GM18873 (cell line): Measurements from ENCODE around the gene AZU1.
"Not testable (repeated sequence)": the region's sequence is repeated elsewhere in the genome, so short reads cannot be mapped to it uniquely, and the experiment has no call there.

ENCODE experiments used
- ATAC-seq: cut with Tn5 transposase; IDR thresholded peaks from one replicate; pipeline ENCODE4 v1.9.1; 2021; ENCODE audit warnings: mild to moderate bottlenecking, moderate library complexity, moderate number of reproducible peaks; ENCODE audit not compliant: unreplicated experiment, low FRiP score

AZU1 gene

DNA sequence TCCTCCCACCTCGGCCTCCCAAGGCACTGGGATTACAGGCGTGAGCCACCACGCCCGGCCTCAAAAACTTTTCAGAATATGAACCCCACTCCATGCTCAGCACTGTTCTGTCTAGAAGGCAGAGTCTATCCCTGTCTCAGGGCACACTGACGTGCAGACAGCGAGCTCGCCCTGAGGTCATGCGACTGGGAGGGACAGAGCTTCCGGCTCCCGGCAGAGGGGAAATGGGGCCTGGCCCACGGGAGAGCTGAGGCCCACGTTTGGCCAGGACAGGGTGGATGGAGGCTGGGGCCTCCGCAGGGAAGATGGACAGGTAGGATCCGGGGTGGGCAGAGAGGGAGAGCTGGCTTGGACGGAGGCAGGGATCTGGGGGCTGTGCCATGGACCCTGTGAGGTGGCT is 2.8 kb upstream of the AZU1 start:
- ATAC-seq: no peak

DNA sequence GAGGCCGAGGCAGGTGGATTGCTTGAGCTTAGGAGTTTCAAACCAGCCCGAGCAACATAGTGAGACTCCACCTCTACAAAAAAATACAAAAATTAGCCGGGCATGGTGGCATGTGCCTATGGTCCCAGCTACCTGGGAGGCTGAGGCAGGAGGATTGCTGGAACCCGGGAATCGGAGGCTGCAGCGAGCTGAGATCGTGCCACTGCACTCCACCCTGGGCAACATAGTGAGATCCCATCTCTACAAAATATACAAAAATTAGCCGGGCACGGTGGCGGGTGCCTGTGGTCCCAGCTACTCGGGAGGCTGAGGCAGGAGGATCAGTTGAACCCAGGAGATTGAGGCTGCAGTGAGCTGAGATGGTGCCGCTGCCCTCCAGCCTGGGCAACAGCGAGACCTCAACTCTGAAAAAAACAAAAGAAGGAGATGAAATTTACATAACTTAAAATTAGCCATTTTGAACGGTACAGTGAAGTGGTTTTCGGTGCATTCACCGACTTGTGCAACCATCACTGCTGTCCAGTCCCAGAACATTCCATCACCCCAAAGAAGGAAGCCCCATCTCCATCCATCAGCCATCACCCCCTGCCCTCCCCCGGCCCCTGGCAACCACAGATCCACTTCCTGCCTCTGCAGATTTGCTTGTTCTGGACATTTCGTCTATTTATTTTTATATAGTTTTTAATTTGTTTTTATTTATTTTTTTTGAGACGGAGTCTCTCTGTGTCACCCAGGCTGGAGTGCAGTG is 1.6 kb upstream of the AZU1 start:
- ATAC-seq: no peak

DNA sequence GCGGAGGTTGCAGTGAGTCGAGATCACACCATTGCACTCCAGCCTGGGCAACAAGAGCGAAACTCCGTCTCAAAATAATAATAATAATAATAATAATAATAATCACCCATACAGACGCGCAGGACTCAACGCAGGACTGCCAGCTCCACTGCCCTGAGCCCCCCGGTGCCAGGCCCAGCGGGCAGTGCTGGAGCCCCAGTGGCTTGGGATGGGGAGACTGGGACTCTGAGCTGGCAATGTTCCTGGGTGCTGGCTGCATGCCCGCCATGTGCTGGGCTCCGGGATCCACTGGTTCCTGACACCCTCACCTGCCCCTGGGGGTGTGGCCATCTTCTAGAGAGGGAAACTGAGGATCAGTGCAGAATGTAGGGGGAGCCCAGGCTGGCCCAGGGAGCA is 325 bp upstream of the AZU1 start:
- ATAC-seq: no peak

DNA sequence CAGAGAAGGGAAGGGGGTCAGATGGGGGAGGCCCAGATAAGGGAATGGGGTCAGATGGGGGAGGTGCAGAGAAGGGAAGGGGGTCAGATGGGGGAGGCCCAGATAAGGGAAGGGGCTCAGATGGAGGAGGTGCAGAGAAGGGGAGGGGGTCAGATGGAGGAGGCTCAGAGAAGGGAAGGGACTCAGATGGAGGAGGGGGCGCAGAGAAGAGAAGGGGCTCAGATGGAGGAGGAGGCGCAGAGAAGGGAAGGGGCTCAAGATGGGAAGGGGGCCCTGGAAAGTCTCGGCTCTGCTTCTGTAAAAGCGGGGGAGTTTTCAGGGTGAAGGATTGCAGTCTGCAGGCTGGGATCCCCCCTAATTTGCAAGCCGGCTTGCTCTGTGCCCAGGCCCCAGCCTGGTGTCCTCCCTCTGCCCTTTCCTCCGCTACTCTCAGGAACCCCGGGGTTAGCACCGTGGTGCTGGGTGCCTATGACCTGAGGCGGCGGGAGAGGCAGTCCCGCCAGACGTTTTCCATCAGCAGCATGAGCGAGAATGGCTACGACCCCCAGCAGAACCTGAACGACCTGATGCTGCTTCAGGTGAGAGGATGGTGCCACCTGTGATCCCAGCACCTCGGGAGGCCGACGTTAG is 1.6 kb downstream of the AZU1 start:
- ATAC-seq: no peak

DNA sequence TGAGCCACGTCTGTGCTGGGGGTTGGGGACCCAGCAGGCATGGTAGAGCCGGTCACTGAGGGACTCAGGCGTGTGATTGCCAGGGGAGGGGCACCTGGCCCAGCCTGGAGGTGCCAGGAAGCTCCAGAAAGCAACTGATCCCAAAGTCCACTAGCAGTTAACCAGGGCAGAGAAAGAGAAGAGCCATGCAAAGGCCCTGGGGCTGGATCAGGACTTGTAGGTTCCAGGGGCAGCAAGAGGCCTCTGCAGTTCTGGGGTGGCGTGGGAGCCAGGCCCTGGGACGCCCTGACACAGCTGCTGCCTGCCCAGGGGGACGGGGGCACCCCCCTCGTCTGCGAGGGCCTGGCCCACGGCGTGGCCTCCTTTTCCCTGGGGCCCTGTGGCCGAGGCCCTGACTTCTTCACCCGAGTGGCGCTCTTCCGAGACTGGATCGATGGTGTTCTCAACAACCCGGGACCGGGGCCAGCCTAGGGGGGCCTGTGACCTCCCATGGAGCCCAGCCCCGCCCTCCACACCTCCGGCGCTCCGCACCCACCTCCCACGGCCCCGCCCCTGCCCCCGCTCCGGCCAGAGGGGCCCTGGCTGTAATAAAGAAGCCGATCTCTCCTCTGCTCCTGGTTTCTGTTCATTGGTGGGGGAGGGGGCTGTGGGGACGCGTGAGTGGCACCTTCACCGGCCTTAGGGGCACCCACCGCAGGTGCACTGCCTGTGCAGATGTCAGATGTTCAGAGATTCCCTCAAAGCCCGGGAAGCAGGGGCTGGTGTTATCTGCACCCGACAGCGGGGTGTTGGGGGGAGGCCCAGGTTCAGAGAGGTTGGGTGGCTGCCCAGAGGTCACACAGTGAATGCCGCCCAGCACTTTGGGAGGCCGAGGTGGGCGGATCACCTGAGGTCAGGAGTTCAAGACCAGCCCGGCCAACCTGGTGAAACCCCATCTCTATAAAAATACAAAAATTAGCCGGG is 4.1 kb downstream of the AZU1 start:
- no peak for ATAC-seq

DNA sequence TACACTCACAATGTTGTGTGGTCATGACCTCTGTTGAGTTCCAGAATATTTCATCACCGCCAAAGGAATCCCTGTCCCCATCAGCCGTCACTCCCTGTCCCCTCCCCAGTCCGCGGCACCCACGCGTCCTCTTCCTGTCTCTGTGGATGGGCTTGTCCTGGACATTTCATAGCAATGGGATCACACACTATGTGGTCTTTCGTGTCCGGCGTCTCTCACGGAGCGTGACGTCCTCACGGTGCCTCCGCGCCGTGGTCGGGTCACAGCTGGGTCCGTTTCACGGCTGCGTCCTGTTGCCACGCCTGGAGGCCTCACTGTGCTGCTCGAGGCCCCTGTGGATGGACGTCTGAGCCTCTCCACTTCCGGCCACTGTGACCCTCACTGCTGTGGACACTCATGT is 6.6 kb downstream of the AZU1 start:
- no peak for ATAC-seq

DNA sequence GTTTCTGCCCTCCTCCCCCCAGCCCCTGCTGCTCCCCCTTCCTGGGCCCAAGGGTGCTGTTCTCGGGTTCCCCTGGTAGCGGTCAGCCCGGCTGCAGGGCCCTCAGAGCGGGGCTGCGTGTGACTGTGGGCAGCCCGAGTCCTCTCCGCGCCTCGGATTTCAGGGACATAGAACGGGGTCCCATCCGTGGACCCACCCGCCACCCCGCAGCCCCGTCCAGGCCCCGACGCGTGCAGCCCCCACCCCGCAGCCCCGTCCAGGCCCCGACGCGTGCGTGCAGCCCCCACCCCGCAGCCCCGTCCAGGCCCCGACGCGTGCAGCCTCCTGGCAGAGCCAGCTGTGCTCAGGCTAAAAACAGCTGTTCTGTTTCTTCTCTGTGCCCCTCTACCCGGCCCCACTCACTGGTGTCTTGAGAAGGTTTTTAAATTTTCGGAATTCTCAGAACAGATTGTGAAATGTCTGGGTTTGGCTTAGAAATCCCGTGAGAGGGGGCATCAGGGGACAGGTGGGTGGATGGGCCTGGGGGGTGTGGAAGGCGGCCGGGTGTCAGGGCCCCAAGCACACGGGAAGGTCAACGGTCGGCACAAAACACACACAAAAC is 7.7 kb downstream of the AZU1 start:
- ATAC-seq: no peak

DNA sequence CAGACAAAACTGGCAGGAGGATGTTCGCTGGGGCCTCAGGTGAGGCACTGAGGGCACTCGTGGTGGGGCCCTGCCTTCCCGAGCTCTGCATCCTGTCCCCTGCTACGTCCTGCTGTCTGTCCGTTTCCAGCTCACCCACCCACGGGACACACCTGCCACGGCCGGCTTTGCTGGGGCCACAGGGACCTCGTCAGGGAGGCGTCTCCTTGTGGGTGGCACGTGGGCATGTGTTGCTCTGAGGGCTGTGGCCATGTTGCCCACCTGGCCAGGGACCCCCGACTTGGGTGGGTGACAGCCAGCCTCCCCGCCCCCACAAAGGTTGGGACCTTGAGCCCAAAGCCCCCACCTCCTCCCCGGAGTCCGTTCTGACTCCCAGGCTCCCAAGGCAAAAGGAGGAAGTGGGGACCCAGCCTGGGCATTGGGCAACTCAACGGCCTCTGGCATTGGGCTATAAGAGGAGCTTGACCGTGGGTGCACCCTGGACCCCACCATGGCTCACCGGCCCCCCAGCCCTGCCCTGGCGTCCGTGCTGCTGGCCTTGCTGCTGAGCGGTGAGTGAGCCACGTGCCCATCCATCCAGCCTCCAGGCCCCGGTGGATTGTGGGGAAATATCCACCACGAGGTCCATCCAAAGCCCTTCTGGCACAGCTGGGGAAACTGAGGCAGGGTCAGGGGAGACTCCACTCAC is 13.0 kb downstream of the AZU1 start, which contains the start of gene PRTN3:
TSS of gene PRTN3 (plus strand) at position 481 of the 688 bp plus-strand sequence. CDS start at position 491, 10 bp downstream.
- no peak for ATAC-seq

DNA sequence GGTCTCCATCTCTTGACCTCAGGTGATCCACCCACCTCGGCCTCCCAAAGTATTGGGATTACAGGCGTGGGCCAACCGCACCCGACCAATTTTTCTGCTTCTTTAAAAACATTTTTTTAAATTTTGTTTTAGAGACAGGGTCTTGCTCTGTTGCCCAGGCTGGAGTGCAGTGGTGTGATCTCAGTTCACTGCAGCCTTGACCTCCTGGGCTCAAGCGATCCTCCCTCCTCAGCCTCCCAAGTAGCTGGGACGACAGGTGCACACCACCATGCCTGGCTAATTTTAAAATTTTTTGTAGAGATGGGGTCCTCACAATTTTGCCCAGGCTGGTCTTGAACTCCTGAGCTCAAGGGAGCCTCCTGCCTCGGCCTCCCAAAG is 15.2 kb downstream of the AZU1 start:
- not testable (repeated sequence) for ATAC-seq

DNA sequence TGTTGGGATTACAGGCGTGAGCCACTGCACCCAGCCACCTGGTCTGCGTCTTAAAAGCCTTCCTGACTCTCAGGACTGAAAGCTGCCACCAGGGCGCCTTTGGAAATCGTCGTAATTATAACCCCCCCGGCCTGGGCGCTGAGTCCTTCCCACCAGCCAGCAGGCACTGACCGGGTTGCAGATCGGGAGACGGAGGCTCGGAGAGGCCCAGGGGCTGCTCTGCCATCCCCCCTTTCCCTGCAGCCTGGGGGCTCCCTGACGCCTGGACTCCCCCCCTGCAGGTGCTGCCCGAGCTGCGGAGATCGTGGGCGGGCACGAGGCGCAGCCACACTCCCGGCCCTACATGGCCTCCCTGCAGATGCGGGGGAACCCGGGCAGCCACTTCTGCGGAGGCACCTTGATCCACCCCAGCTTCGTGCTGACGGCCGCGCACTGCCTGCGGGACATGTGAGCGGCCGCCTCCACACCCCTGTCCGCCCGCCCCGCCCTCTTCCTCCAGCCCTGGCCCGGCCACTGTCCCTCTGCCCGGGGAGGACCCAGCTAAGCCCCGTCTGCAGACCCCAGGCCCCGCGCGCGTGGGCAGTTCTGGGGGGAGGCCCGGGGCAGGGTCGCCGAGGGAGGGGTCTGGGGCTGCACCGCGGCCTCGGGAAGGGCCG is 15.7 kb downstream of the AZU1 start:
- no peak for ATAC-seq

DNA sequence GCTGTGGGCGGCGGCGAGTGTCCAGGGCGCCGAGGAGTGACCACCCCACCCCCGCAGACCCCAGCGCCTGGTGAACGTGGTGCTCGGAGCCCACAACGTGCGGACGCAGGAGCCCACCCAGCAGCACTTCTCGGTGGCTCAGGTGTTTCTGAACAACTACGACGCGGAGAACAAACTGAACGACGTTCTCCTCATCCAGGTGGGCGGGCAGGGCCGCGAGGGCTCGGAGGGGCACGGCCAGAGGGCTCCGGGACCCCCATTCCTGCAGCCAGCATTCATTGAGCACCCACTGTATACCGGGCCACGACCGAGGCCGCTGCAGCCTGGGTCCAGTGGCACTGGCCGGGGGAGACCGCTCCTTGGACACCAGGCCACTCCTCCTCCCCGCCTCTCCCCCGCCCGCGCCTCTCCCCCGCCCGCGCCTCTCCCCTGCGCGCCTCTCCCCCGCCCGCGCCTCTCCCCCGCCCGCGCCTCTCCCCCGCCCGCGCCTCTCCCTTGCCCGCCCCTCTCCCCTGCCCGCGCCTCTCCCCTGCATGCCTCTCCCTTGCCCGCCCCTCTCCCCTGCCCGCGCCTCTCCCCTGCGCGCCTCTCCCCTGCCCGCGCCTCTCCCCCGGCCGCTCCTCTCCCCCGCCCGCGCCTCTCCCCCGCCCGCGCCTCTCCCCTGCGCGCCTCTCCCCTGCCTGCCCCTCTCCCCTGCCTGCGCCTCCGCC is 16.4 kb downstream of the AZU1 start:
- ATAC-seq: no peak

DNA sequence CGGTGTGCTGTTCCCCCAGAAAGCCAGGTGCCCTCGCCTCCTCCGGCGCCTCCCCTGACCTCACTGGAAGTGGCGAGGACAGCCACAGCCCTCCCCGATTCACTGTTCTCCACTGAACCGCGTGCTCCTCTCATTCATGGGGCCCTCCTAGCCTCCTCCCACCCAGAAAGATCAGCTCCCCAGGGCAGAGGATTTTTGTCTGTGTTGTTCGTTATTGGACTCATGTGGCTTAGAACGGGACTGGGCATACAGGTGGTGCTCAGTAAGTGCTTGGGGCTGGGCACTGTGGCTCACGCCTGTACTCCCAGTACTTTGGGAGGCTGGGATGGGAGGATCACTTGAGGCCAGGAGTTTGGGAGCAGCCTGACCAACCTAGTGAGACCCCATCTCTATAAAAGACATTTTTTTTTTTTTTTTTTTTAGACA is 16.9 kb downstream of the AZU1 start:
- ATAC-seq: no peak

DNA sequence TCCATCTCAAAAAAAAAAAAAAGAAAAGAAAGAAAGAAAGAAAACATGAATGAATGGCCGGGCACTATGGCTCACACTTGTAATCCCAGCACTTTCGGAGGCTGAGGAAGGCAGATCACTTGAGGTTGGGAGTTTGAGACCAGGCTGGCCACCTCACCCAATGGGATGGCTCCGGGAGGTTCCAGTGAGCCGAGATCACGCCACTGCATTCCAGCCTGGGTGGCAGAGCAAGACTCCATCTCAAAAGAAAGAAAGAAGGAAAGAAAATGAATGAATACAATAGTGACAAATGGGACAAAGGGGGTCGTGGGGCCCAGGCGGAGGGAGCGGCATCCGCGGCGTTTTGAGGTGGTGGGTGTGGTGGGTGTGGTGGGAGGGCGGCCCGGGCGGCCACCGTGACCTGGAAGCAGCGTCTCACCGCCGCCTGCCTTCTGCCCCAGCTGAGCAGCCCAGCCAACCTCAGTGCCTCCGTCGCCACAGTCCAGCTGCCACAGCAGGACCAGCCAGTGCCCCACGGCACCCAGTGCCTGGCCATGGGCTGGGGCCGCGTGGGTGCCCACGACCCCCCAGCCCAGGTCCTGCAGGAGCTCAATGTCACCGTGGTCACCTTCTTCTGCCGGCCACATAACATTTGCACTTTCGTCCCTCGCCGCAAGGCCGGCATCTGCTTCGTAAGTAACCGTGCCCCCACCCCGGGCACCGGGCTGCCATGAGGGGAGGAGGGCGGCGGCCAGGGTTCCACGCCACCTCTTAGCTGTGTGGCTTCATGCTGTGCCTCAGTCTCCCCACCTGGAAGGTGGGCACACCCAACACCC is 18.3 kb downstream of the AZU1 start:
- ATAC-seq: no peak

DNA sequence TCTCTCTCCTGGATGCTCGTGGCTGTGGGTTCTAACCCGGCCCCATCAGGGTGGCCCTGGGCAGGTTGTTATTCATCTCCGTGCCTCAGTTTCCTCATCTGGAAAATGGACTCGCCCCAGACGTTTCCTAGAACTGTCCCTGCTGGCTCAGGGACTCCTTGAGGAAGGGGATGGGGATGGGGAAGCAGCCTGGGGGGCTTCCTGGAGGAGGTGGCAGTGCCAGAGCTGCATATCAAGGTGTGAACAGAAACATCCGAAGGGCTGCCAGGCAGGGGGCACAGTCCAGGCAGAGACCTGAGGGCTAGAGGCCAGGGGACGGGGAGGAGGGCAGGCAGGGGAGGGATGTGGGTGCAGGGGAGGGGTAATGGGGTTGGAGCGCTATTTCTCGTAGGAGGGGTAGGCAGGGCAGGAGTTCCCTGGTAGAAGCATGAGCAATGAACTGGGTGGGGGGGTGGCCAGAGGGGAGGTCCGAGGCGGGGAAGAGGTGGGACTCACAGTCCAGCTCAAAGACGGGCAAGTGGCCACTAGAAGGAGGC is 20.8 kb downstream of the AZU1 start:
- no peak for ATAC-seq

DNA sequence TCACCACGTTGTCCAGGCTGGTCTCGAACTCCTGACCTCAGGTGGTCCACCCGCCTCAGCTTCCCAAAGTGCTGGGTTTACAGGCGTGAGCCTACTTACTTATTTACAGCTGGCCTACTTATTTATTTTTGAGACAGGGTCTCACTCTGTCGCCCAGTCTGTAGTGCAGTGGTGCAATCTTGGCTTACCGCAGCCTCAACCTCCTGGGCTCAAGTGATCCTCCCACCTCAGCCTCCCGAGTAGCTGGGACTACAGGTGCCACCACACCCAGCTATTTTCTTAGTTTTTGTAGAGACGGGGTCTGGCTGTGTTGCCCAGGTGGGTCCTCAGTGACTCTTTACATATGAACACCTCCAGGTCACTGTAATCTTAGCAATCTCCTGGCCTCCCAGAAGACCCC is 21.6 kb downstream of the AZU1 start:
- ATAC-seq: not testable (repeated sequence)

DNA sequence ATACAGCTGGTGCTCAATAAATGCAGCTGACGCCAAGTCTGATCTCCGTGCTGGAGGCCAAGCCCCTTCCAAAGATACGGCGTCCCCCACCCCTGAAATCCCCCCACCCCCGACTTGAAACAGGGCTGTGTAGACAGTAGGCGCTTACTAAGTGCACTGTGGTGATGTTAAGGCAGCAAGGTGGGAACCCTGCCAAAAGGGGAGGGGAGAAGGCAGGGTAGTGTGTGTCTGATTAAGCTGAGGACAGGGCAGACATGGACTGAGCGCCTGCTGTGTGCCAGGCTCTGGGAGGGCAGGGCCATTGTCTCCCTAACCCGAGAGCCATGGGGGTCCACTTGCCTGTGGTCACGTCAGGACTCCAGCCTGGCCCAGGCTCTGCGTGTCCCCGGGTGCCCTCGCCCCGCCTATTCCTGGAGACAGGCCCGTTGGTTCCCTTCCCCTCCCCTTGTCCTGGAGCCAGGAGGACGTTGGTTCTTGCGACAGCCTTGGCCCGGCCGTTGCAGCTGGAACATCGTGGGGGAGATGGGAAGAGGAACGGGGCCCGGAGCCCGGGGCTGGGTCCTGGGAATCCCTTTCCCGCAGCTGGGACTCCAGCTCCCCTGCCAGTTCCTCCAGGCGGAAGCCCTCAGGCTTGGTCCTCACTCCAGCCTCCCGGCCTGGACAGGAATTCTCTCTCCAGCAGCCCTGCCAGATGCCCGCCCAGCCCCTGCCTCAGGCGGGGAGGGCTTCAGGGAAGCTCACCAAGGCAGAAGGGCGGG is 22.8 kb downstream of the AZU1 start:
- no peak for ATAC-seq

DNA sequence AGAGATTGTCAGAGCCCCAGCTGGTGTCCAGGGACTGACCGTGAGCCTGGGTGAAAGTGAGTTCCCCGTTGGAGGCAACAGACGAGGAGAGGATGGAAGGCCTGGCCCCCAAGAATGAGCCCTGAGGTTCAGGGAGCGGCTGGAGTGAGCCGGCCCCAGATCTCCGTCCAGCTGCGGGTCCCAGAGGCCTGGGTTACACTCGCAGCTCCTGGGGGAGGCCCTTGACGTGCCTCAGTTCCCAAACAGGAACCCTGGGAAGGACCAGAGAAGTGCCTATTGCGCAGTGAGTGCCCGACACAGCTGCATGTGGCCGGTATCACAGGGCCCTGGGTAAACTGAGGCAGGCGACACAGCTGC is 23.3 kb downstream of the AZU1 start:
- no peak for ATAC-seq
